GM21528 (cell line): ENCODE measurements around the gene DARS2.
A peak's percentile ranks its signal among the peaks of the same experiment; 100 is the strongest.
"Not testable (repeated sequence)": the region's sequence is repeated elsewhere in the genome, so short reads cannot be mapped to it uniquely, and the experiment has no call there.

ENCODE experiments used
- ATAC-seq: cut with Tn5 transposase; IDR thresholded peaks from one replicate; pipeline ENCODE4 v1.9.1; 2021; ENCODE audit warnings: mild to moderate bottlenecking, moderate library complexity; ENCODE audit not compliant: unreplicated experiment, low FRiP score

Gene DARS2

DNA sequence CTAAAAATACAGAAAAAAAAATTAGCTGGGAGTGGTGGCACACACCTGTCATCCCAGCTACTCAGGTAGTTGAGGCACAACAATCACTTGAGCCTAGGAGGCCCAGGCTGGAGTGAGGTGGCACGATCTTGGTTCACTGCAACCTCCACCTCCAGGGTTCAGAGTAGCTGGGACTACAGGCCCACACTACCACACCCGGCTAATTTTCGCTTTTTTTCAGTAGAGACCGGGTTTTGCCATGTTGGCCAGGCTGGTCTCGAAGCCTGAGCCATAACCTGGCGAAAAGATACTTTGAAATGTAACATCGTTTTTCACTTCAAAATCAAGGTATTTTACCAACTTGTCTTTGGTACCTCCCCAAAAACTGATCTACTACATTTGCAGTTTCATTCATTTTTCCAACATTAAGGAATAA is 37.3 kb downstream of the DARS2 start:
- ATAC-seq = no peak

DNA sequence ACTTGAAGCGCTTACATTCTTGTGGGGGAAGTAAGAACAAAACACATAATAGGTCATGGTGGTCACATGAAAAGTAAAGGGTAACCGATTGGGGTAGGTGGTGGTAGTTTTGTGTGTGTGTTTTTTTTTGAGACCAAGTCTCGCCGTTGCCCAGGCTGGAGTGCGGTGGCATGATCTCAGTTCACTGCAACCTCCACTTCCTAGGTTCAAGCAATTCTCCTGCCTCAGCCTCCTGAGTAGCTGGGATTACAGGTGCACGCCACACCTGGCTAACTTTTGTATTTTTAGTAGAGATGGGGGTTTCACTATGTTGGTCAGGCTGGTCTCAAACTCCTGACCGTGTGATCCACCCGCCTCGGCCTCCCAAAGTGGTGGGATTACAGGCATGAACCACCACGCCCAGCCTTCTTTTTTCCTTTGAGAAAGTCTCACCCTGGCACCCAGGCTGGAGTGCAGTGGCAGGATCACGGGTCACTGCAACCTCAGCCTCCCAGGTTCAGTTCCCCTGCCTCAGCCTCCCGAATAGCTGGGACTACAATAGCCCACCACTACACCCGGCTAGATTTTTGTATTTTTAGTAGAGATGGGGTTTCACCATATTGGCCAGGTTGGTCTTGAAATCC is 37.8 kb downstream of the DARS2 start:
- ATAC-seq = not testable (repeated sequence)

DNA sequence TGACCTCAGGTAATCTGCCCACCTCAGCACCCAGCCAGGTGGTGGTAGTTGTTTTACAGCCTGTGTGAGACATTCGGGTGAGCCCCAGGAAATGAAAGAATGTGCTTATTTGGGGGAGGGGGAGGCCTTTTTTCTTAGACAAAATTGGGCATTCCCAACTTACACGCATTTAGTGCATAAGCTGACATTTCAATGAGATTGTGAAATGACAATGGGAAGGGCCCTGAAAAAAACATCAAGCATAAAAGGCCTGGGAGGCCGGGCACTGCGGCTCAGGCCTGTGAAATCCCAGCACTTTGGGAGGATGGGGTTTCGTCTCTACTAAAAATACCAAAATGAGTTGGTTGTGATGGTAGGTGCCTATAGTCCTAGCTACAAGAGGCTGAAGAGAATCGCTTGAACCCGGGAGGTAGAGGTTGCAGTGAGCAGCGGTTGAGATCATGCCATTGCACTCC is 38.3 kb downstream of the DARS2 start:
- ATAC-seq = no peak

DNA sequence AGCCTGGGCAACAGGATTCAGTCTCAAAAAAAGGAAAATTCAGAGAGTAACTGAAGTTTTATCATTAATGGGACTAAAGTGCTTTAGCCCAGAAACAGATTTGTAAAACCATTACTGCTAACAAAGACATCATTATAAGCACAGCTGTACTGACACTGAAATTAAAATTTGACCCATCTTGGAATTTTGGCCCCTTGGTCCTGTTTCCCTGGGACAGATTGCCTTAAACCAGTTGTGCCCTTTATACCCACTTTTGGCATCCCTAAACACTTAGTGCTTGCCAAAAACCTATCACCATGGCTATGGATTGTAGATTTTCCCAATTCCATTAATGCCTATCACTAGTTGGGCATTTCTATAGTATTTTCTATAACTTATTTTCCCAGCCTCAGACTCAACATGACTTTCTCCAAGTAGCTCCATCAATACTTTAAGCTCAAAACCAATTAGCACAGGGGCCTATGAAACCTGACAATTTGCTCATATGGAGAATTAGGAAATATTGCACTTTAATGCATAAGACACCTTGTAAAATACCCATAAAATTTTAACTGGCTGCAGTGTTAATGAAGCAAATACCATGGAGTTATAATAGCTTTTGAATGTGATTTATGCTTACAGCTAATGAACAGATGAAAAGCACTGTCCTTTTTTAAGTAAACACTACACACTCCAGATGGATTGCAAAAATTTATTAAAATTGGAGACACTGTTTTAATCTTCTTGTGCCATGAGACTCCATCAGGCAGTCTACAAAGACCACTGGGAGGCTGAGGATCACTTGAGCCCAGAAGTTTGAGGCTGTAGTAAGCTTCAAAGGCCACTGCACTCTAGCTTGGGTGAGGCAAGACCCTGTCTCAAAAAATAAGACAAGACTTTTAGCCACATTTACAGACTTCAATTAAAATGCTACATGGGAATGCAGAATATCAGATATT is 39.0 kb downstream of the DARS2 start:
- no peak for ATAC-seq

DNA sequence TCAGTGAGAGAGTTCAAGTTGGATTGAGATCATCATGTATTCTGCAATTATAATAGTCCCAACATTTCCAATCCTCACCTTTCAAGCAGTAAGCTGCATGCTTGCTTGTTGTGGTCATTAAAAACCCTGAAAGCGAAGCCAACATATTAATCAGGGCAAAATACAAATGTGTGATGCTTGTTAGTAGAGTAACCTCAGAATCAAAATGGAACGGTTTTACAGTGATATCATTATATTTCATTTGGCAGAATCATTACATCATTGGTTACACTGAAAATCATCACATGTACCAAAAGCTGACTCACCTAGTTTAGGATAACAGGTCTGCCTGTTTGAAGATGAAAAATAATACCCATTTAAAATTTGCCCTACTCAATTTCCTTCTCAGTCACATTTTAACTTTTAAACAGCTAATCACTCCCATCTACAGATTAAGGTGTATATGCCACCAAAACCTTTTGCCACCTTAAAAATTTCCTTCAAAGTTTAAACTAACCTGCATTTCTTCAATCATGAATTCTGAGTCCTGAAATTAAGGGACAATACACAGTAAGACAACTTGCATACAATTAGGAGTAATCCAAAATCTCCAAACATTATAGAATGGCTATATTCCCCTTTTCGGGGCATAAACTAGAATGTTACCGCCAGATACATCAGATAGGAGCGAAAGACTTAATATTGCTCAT is 39.9 kb downstream of the DARS2 start:
- ATAC-seq = no peak

DNA sequence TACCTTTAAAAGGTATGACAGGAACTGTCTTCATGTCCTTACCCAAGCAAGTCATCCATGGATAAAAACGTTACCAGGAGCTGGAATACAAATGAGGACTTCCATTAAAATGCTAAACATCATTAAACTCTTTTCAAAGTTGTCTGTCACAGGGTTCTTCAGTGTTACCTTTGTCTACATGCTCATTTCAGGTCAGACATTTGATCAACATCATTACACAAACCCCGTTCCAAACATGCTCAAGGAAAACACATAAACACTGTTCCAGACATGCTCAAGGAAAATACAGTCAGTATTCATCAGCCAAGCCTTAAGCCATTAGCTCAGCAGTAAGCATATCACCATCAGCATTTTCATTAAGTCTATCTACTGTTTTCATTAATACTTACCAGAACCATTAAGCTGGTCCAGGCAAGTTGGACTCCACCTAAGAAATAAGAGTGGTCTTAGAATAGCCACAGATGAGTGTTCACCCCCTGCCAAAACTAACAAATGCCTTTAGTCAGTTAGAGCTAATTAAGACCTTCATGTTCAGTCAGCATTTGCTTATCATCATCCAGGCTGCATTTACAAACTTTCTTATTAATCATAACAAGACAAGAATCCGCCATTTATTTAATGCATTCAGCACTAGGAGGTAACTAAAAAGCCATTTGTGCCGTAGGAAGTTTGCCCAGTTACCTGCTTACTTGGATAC is 41.1 kb downstream of the DARS2 start:
- ATAC-seq = no peak

DNA sequence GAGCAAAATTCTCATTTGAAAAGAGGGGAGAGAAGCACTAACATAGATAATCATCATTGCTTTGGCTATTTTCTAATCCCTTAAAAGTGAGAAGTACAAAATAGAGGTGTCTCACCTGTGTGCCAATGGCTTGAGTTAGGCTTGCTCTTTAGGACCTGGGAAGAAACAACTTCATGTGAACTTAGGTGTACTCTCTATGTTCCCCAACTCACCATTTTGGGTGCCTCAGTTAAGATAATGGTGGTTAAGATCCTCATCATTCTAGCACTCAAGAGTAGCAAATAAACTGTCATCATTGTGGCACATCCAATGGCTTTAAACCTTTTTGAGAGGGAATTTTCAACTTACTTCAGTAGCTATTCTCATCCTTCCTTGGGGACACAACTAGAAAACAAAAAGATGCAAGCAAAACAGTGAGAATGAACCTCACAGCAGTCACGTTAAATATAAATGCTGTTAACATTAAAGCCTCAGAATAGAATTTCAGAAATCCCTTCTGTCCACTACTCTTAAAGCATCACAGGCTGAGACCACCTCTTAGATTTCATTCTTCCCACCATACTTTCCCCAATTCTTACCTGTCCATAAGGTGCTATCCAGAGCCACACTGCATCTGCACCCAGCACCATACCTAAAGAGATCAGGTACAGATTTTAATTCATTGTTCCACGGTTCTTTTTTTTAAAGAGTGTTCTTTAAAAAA is 42.1 kb downstream of the DARS2 start:
- no peak for ATAC-seq

DNA sequence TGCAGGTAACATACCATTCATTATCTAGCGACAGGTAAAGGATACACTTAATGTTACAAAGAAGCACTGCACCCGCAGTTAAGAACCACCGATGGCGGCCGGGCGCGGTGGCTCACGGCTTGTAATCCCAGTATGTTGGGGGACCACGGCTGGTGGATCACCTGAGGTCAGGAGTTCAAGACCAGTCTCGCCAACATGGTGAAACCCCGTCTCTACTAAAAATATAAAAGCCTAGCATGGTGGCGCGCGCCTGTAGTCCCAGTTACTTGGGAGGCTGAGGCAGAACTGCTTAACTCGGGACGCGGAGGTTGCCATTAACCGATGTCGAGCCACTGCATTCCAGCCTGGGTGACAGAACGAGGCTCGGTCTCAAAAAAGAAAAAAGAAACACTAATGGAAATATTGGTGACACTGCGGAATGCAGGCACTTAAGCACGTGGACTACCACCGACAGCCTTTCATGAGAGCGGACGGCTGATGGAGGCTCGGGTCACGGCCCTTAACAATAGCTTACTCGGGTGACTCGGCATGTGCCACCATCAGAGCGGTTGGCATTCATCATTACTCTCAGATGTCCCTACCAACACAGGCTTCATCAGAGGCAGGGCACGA is 42.8 kb downstream of the DARS2 start:
- ATAC-seq = no peak

DNA sequence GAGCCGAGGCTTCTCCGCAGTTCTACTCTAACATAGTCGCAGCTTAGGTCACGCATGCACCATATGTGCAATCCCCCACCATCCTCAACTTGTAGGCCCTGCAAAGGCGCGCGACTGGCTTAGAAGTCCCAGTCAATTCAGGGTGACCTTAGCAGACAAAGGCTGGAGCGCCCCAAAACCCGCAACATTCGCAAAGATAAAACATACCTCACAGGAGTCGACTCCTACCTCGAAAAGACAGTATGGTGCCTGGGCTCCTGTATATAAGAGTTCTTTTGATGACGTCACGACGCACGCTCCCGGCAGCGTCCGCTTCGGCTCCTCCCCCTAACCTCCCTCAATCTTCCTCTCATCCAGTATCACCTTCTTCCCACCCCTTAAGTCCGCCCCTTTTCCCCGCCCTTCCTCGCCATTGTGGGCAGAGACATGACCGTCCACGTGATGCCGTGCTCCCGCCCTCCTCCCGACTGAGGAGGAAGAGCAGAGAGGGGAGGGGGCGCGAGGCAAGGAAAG is 43.3 kb downstream of the DARS2 start, which contains the start of gene GAS5:
TSS of gene GAS5 (minus strand) at position 237 of the 513 bp plus-strand sequence.
- ATAC-seq = peak; percentile 77

DNA sequence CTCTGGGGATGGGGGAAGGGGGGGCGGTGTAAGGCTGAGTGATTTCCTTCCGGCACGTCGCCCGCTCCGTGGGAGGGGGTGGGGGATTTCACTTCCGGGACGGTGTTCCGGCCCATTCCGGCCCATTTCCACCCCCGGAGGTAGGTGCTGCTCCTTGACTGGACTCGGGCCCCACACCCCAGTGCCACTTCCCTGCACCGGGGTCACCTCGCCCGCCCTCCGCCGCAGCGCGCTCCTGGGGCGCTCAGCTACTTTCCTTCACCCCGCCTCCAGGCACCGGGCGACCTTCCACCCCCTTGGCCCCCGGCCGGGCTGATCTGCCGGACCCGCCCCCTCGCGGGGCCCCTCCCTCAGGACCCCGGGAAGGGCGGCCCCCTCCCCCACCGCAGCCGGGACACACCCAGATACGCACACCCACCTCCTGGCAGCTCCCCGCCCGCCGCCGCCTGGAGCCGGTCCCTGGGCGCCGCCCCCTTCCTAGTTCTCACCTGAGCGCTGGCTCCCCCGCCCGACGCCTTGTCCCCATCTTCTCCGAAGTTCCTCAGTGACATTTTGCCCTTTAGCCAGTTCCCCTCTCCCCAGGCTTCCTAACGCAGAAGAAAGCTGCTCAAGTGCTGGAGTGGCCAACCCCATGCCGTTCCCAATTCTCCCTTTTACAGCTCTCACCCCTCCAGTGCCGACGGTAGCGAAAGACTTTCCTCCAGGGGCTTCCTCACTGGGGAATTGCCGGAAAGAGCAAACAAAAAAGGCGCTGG is 44.0 kb downstream of the DARS2 start, which contains the start of gene ZBTB37:
TSS of gene ZBTB37 (plus strand) at position 115 of the 755 bp plus-strand sequence. CDS start 1,846 bp downstream, outside the sequence.
- peak; percentile 64 for ATAC-seq

DNA sequence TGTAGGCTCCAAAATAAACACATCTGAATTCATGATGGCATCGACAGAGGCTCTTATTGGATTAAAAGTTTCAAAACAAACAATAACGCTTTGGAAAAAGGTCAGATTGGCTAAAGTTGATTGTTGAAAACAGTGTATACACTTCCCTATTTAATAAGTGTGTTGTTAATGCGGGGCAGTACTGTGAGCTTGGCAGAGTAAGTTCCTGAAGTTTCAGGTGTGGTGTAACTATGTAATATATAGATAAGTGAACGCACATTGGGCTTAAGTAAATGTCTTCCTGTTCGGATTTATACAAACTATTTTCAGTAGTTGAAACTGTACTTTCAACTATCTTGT is 44.5 kb downstream of the DARS2 start:
- no peak for ATAC-seq

DNA sequence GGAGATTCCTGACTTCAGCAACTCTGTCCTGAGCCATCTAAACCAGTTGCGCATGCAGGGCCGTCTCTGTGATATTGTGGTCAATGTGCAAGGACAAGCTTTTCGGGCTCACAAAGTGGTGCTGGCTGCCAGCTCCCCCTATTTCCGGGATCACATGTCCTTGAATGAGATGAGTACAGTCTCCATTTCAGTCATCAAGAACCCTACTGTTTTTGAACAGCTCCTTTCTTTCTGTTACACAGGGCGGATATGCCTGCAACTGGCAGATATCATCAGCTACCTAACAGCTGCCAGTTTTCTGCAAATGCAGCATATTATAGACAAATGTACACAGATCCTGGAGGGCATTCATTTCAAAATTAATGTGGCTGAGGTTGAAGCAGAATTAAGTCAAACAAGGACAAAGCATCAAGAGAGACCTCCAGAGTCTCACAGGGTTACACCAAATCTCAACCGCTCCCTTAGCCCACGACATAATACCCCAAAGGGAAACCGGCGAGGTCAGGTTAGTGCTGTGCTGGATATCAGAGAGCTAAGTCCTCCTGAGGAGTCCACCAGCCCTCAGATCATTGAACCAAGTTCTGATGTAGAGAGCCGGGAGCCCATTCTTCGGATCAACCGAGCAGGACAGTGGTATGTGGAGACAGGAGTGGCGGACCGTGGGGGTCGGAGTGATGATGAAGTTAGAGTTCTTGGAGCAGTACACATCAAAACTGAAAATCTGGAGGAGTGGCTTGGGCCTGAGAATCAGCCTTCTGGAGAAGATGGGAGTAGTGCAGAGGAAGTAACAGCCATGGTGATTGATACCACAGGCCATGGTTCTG is 46.0 kb downstream of the DARS2 start:
- no peak for ATAC-seq

DNA sequence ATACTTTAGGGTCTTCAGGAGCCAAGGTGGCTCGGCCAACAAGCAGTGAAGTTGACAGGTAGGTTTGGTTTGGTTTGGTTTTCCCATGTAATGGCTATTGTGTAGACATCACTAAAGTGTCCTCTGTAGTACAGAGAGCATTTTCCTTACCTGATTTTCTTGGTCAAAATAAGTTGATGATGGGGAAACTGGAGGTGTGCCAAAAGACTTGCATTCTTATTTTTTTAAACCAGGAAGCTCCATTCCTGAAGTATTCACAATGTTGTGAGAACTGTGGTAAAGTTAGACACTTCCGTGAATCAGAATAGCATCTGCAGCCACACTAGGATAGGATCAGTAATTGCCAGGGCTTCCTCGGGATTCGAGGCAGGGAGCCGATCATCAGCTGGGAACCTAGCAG is 46.6 kb downstream of the DARS2 start:
- no peak for ATAC-seq

DNA sequence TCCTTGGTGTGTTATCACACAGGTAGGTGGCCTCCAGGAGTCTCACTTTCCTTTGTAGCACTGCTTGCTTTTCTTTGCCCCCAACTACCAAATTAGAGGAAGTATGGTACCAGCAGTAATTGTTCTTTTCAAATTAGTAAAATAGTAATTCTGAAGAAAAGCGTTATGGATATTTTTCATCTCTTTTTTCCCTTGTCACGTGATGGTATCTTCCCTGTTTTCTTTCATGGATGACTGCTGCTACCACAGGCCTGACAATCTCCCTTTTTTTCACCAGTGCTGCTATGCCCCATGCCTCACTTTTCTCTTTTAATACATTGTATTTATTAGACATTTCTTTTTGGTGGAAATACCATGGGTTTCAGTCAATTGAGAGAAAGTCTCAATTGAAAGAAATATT is 47.0 kb downstream of the DARS2 start:
- ATAC-seq = no peak

DNA sequence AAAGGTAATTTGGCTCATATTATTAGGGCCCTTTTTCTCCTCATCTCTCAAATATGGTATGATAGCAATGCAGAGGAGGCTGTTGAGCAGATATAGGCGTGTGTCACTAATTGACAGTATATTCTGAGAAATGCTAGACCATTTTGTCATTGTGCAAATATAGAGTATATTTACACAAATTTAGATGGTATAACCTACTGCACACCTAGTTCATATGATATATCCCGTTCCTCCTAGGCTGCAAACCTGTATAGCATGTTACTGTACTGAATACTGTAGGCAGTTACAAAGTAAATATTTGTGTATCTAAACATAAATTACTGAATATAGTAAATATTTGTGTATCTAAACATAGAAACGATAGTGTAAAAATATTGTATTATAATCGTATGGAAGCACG is 52.3 kb downstream of the DARS2 start:
- ATAC-seq = no peak

DNA sequence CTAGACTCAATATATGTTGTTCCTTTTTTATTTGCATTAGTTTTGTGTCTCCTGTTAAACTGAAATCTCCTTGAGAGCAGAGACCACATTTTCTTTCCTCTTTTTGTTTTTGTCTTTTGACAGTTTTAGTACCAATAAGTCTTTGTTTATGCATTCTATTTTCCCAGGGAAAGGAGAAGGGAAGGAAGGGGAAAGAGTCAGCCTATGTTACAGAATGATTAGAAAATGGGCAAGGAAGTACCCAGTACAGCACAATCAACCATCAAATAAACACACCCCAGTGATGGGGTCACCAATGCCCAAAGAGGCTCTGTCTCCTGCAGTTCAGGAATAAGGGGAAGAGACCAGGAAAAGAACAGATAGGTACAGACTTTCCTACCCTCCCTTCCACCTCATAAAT is 53.8 kb downstream of the DARS2 start:
- ATAC-seq = no peak

DNA sequence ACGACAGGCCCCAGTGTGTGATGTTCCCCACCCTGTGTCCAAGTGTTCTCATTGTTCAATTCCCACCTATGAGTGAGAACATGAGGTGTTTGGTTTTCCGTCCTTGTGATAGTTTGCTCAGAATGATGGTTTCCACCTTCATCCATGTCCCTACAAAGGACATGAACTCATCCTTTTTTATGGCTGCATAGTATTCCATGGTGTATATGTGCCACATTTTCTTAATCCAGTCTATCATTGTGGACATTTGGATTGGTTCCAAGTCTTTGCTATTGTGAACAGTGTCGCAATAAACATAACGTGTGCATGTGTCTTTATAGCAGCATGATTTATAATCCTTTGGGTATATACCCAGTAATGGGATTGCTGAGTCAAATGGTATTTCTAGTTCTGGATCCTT is 56.6 kb downstream of the DARS2 start:
- not testable (repeated sequence) for ATAC-seq

DNA sequence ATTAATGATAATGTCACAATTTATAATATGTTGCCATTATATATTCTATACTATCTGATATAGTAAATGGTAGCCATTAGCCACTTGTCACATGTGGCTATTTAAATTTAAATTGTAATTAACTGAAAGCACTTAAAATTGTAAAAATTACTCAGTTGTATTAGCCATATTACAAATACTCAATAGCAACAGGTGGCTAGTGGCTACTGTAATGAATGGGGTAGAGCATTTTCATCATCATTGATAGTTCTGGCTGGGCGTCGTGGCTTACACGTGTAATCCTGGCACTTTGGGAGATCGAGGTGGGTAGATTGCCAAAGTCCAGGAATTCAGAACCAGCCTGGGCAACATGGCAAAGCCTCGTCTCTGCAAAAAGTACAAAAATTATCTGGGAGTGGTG is 60.2 kb downstream of the DARS2 start:
- no peak for ATAC-seq
